SIG-M5 (cell line): ENCODE measurements around the gene RPL4.
"Not testable (repeated sequence)": the region's sequence is repeated elsewhere in the genome, so short reads cannot be mapped to it uniquely, and the experiment has no call there.

Experiments used
- DNase-seq: peaks from one replicate; lab custom pipeline; 2025; lab: John Stamatoyannopoulos, UW

RPL4 gene

GRCh38 chr15:66489179-66489791 lies 15.4 kb downstream of the RPL4 start:
- DNase-seq = no peak

DNA sequence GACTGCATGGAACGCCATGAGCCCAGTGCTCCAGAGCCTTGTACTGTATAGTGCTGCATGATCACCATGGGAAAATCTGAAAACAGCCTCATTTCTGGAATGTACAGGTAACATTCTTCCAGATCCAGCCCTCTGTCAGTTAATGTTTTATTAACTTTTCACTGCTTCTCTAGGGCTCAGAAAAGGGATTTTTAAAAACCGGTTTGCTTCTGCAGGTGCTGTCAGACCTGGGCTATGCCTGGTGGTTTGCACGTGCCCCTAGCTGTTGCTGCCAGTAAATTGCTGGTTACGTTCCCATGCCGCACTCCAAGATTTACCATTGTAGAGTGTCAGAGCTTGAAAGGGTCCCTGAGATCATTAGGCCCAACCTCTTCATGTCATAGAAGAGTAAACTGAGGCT lies 16.1 kb downstream of the RPL4 start:
- DNase-seq = no peak

DNA sequence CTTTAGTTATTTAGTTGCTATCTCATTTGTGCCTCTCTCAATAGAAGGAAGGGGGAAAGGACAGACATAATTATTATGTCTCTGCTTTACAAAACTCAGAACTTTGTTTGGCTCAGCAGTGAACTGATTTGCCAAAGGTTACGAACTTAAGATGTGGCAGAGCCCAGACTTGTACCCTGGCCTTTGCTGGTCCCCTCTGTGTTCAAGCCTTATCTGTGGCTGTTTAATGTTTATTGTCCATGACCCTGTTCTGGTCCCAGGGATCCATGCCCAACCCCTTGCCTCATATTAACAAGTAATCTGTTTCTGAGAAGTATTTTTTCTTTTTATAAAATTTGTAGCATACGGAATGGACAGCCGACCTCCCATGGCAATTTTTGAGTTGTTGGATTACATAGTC lies 17.8 kb downstream of the RPL4 start:
- no peak for DNase-seq

DNA sequence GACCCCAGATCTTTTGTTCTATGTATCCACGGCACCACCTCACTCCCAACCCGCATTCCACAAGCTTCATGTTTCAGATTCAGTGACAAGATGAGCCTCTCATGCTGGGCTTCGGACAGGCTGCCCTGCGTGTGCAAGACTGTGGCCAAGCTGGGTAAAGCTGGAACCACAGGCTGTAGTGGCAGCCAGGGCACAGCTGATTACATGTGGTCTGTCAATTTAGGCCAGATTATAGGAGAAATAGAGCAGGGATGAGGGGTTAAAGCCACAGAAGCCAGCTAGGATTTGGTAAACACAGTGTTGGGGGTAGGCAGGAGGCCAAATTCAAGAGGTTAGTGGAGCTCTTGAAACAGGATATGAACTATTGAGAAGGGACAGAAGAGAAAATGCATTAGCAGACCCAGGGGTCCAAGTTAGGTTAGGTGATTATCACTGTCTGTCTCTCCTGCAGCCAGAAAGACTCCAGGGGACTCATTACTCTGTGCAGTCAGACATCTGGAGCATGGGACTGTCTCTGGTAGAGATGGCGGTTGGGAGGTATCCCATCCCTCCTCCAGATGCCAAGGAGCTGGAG lies 20.0 kb downstream of the RPL4 start:
- no peak for DNase-seq

- DNase-seq = no peak
Observed at GRCh38 chr15:66483131-66483566, 21.5 kb downstream of the RPL4 start.

DNA sequence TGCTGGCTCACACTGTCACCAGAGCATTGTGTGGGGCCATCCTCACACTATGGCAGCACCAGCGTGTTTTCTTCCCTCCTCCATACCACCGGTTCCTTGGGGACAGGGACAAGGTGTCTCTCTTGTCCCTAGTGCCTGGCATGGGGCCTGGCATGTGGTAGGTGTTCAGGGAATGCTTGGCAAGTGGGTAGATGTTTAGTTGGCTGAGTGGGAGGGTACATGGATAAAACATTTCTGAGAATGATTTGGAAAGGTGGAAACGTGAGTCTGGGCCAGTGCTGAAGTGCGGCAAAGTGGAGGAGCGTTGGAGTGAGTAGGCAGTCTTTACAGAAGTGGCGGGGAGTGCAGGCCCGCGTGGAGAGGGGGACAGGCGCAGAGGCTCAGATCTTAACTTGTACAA lies 22.1 kb downstream of the RPL4 start:
- no peak for DNase-seq

- no peak for DNase-seq
Observed at GRCh38 chr15:66481107-66481856, 23.4 kb downstream of the RPL4 start.

DNA sequence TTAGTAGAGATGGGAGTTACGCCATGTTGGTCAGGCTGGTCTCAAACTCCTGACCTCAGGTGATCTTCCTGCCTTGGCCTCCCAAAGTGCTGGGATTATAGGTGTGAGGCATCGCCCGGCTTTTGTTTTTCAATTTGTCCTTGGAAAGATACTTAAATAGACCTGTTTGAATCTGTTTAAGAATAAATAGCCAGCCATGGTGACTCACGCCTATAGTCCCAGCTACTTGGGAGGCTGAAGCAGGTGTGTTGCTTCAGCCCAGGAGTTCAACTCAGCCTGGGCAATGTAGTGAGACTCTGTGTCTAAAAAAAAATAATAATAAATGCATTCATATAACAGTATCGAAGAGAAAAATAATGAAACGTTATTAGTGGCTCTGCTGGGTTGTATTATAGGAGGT lies 24.4 kb downstream of the RPL4 start:
- no peak for DNase-seq

DNA sequence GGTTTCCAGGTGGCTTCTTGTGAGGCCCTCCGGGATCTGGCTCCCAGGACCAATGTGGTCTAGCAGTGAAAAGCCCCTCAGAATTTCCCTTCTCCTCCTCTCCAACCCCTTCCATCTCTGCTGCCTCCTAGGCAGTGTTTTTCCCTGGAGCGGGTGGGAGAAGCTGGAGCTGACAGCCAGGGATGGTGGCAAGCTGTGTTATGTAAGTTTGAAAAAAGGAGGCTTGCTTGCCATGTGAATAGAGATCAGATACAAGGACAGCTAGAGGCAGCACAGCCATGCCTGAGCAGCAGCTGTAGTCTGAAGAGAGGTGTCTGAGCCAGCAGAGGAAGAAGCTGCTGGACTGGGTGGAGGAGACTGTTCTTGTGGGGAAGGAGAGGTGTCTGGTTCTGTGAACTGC lies 27.6 kb downstream of the RPL4 start:
- no peak for DNase-seq

- no peak for DNase-seq
Observed at GRCh38 chr15:66476535-66476934, 28.1 kb downstream of the RPL4 start.

DNA sequence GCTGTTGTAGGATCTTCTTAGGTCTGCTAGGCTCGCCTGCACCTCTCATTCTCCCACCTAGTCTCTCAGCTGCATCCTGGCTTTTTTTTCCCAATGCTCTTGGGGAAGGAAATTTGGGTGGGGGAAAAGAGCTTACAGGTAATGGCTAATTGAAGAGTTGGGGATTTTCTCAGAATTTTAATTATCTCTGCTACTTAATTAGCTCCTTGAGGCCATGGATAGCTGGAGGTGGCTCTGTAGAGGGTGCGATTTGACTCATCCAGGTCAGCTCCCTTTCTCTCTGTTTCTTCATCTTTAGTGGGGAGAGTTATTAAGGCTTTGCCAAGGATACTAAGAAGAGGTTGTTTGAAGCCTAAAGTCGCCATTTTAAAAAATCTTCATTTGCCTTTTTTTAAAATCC lies 29.7 kb downstream of the RPL4 start:
- DNase-seq = no peak

- no peak for DNase-seq
Observed at GRCh38 chr15:66474135-66474534, 30.5 kb downstream of the RPL4 start.

DNA sequence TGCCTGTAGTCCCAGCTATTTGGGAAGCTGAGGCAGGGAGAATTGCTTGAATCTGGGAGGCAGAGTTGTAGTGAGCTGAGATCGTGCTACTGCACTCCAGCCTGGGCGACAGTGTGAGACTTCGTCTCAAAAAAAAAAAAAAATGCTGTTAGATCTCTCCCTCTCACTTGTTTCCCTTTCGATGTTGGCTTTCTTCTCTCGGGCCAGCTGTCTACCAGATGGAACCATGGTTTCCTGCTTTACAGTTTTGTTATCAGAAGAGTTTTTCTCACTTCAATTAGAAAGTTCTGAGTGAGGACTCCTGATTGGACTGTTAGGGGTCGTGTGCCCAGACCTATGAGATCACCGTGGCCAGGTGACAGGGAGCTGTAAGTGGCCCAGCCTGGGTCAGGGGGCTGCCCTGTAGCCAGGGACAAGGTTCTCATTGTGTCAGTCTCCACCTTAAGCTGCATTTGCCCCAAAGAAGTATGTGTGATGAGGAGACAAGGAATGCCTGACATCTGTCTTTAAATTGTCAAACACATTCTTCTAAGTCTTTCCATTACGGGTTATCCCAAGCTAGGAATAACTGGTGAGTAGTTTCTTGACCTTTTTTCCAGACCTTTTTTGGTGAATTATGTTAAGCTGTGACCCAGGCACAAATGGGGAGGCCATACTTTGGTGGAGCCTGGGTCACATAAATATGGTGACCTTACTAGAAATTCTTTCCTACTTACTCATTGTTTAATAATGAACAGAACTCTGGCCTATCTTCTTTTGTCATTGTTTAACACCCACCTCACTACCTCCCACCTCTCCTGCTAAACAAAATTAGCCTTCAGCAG lies 32.3 kb downstream of the RPL4 start:
- DNase-seq = no peak

DNA sequence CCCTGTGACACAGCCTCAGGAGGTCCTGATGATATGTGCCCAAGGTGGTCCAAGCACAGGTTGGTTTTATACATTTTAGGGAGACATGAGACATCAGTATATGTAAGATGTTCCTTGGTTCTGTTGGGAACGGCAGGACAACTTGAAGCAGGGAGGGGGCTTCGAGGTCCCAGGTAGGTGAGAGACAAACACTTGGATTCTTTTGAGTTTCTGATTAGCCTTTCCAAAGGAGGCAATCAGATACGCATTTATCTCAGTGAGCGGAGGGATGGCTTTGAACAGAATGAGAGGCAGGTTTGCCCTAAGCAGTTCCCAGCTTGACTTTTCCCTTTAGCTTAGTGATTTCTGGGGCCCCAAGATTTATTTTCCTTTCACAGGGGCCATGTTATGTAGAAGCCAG lies 33.8 kb downstream of the RPL4 start:
- DNase-seq = not testable (repeated sequence)

- not testable (repeated sequence) for DNase-seq
Observed at GRCh38 chr15:66467162-66468040, 37.3 kb downstream of the RPL4 start.

- DNase-seq = not testable (repeated sequence)
Observed at GRCh38 chr15:66465294-66465693, 39.4 kb downstream of the RPL4 start.

- DNase-seq = no peak
Observed at GRCh38 chr15:66462627-66463026, 42.0 kb downstream of the RPL4 start.

DNA sequence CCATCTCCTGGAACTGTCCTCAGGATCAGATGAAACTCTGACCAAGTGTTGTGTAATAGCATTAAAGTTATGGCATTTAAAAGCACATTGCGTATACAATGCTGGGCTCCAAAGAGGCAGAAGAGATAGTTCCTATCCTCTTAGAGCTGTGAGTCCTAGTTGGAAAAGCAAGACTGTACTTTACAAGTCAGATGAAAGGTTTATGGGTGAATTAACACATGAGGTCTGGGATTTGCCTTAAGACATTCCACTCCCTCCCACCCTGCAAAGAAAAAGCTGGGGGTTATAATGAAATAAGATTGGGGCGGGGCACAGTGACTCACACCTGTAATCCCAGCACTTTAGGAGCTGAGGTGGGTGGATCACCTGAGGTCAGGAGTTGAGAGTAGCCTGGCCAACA lies 42.7 kb downstream of the RPL4 start:
- no peak for DNase-seq

DNA sequence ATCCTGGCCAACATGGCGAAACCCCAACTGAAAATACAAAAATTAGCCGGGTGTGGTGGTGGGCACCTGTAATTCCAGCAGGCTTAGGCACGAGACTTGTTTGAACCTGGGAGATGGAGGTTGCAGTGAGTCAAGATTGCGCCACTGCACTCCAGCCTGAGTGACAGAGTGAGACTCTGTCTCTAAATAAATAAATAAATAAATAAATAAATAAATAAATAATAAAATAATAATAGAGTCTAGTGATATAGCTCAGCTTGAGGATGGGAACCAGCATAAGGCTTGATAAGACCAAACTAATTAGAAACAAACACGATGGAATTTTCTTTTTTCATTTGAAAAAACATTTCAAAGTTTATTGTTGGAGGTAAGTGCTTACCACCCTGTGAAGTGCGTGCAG lies 43.4 kb downstream of the RPL4 start:
- DNase-seq = not testable (repeated sequence)

DNA sequence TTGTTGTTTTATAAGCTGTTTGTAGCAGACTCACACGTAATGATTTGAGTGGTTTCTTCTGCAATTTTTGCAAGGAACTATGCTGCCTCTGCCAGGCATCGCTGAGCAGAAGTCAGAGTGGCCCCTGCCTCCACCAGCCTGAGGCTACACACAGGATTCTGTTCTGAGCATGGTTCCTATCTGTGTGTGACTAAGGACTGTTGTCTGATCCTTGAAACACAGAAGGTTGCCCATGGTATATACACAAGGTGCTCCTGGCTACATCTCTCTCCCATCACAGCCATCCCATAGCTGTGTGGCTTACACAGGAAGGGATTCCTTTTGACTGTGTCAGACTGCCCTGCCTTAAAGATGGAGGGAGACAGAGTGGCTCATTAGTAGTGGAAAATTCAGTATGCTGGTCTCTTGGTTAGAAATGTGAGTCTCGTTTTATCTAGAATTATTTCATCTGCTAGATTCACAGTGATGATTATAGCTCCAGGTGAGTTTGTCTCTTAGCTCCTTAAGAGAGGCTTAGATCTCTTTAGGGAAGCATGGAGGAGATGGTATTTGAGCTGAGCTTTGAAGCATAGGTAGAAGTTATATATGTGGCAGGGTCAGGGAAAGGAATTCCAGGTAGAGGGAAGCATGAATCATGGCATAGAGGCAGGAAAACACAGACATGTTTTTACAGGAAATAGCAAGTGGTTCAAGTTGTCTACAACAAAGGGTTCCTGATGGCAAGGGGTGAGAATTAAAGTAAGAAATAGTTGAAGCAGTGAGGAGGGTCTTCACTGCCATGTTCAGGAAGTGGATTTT lies 44.6 kb downstream of the RPL4 start:
- no peak for DNase-seq

DNA sequence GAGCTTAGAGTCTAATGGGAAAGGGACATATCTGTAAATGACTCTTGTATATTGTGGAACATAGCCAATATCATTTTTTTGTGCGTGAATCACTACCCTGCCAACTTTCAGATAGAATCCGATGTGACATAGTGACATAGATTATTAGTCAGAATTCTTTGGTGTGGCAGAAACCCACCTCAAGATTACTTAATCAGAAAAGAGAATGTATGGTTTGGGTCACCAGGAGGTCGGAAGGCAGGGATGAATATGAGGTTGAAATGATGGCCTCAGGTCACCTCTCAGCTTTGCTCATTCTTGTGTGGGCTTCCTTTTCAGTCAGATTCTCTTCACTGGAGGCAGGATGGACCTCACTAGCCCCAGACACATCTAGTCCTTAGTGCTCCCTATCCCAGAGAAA lies 48.4 kb downstream of the RPL4 start:
- no peak for DNase-seq
